ENCODE data around the gene RAP1GAP2.
"Not testable (repeated sequence)": the region's sequence is repeated elsewhere in the genome, so short reads cannot be mapped to it uniquely, and the experiment has no call there.

Gene RAP1GAP2

GRCh38 chr17:2980211-2980903 is 184.1 kb downstream of the RAP1GAP2 start:
- no peaks in the 10 kb centered on the region for H3K4me1 Mint-ChIP-seq
- DNase-seq: no peak
- H3K4me3 Mint-ChIP-seq: no peak overlapping the region
- peaks cover 16% of the 10 kb centered on the region for H3K36me3 Mint-ChIP-seq
- CTCF ChIA-PET: no interaction called here
- H3K9me3 Mint-ChIP-seq: no peaks in the 10 kb centered on the region
- H3K27me3 Mint-ChIP-seq: no peaks in the 10 kb centered on the region
- peak overlapping the region; percentile 11 for H3K27ac Mint-ChIP-seq

GRCh38 chr17:2980904-2981246 is 184.6 kb downstream of the RAP1GAP2 start:
- no peak for DNase-seq
- no peak overlapping the region for H3K27ac Mint-ChIP-seq
- CTCF ChIA-PET: no interaction called here
- no peak overlapping the region for H3K4me3 Mint-ChIP-seq
- no peaks in the 10 kb centered on the region for H3K27me3 Mint-ChIP-seq
- no peaks in the 10 kb centered on the region for H3K9me3 Mint-ChIP-seq
- no peaks in the 10 kb centered on the region for H3K4me1 Mint-ChIP-seq
- H3K36me3 Mint-ChIP-seq: peaks cover 18% of the 10 kb centered on the region

GRCh38 chr17:2981325-2981724 is 185.1 kb downstream of the RAP1GAP2 start:
- H3K4me3 Mint-ChIP-seq: no peak overlapping the region
- no peaks in the 10 kb centered on the region for H3K4me1 Mint-ChIP-seq
- H3K27ac Mint-ChIP-seq: no peak overlapping the region
- no peak for DNase-seq
- H3K27me3 Mint-ChIP-seq: no peaks in the 10 kb centered on the region
- CTCF ChIA-PET: no interaction called here
- H3K9me3 Mint-ChIP-seq: no peaks in the 10 kb centered on the region
- H3K36me3 Mint-ChIP-seq: peaks cover 18% of the 10 kb centered on the region

- no peaks in the 10 kb centered on the region for H3K27me3 Mint-ChIP-seq
- DNase-seq: no peak
- H3K9me3 Mint-ChIP-seq: no peaks in the 10 kb centered on the region
- CTCF ChIA-PET: no interaction called here
- no peak overlapping the region for H3K4me3 Mint-ChIP-seq
- peaks cover 21% of the 10 kb centered on the region for H3K36me3 Mint-ChIP-seq
- no peaks in the 10 kb centered on the region for H3K4me1 Mint-ChIP-seq
- H3K27ac Mint-ChIP-seq: no peak overlapping the region
Measured at GRCh38 chr17:2982854-2983253, 186.6 kb downstream of the RAP1GAP2 start.

GRCh38 chr17:2983255-2983654 is 187.0 kb downstream of the RAP1GAP2 start:
- DNase-seq: no peak
- H3K27ac Mint-ChIP-seq: no peak overlapping the region
- H3K4me3 Mint-ChIP-seq: no peak overlapping the region
- H3K9me3 Mint-ChIP-seq: no peaks in the 10 kb centered on the region
- peaks cover 21% of the 10 kb centered on the region for H3K36me3 Mint-ChIP-seq
- no peaks in the 10 kb centered on the region for H3K27me3 Mint-ChIP-seq
- CTCF ChIA-PET: interaction anchor here (0.8 kb wide), 1 partner anchor 201 kb away, joined by 3 read pairs; no protein-coding TSS in a partner anchor
- no peaks in the 10 kb centered on the region for H3K4me1 Mint-ChIP-seq

- no peak for DNase-seq
- CTCF ChIA-PET: no interaction called here
- Mint-ChIP-seq H3K4me1 (no peaks in the 10 kb centered on the region), H3K27me3 (no peaks in the 10 kb centered on the region), H3K9me3 (no peaks in the 10 kb centered on the region), H3K27ac (no peak overlapping the region), H3K4me3 (no peak overlapping the region), H3K36me3 (peaks cover 24% of the 10 kb centered on the region)
Measured at GRCh38 chr17:2985318-2985717, 189.1 kb downstream of the RAP1GAP2 start.

- Mint-ChIP-seq H3K4me3 (no peak overlapping the region), H3K4me1 (no peaks in the 10 kb centered on the region)
Measured at GRCh38 chr17:2986925-2987324, 190.7 kb downstream of the RAP1GAP2 start.

GRCh38 chr17:2989396-2989795 is 193.2 kb downstream of the RAP1GAP2 start:
- H3K27ac Mint-ChIP-seq, DNase-seq, CTCF ChIA-PET, H3K9me3 Mint-ChIP-seq, H3K4me1 Mint-ChIP-seq, H3K36me3 Mint-ChIP-seq, H3K4me3 Mint-ChIP-seq, H3K27me3 Mint-ChIP-seq: not testable (repeated sequence)

More at GRCh38 chr17:2986925-2987324, 190.7 kb downstream of the RAP1GAP2 start:
- no peaks in the 10 kb centered on the region for H3K27me3 Mint-ChIP-seq
- H3K27ac Mint-ChIP-seq: no peak overlapping the region
- CTCF ChIA-PET: no interaction called here
- DNase-seq: no peak
- no peaks in the 10 kb centered on the region for H3K9me3 Mint-ChIP-seq
- peaks cover 18% of the 10 kb centered on the region for H3K36me3 Mint-ChIP-seq

- H3K27me3 Mint-ChIP-seq: no peaks in the 10 kb centered on the region
- no peak overlapping the region for H3K4me3 Mint-ChIP-seq
- peaks cover 10% of the 10 kb centered on the region for H3K36me3 Mint-ChIP-seq
- H3K9me3 Mint-ChIP-seq: no peaks in the 10 kb centered on the region
- H3K27ac Mint-ChIP-seq: no peak overlapping the region
- no peaks in the 10 kb centered on the region for H3K4me1 Mint-ChIP-seq
- CTCF ChIA-PET: no interaction called here
- no peak for DNase-seq
Measured at GRCh38 chr17:2989855-2990254, 193.6 kb downstream of the RAP1GAP2 start.

- DNase-seq: no peak
- no peak overlapping the region for H3K27ac Mint-ChIP-seq
- H3K9me3 Mint-ChIP-seq: no peaks in the 10 kb centered on the region
- no peaks in the 10 kb centered on the region for H3K4me1 Mint-ChIP-seq
- no peaks in the 10 kb centered on the region for H3K27me3 Mint-ChIP-seq
- CTCF ChIA-PET: no interaction called here
- H3K4me3 Mint-ChIP-seq: no peak overlapping the region
- H3K36me3 Mint-ChIP-seq: peaks cover 8% of the 10 kb centered on the region
Measured at GRCh38 chr17:2990396-2990795, 194.2 kb downstream of the RAP1GAP2 start.

GRCh38 chr17:2991396-2992180 is 195.3 kb downstream of the RAP1GAP2 start:
- H3K27me3 Mint-ChIP-seq, CTCF ChIA-PET, H3K9me3 Mint-ChIP-seq, H3K27ac Mint-ChIP-seq, DNase-seq, H3K4me3 Mint-ChIP-seq, H3K36me3 Mint-ChIP-seq, H3K4me1 Mint-ChIP-seq: not testable (repeated sequence)

- H3K4me3 Mint-ChIP-seq: no peak overlapping the region
- H3K9me3 Mint-ChIP-seq: no peaks in the 10 kb centered on the region
- DNase-seq: no peak
- H3K36me3 Mint-ChIP-seq: peaks cover 8% of the 10 kb centered on the region
- no peaks in the 10 kb centered on the region for H3K27me3 Mint-ChIP-seq
- no peaks in the 10 kb centered on the region for H3K4me1 Mint-ChIP-seq
- CTCF ChIA-PET: no interaction called here
- H3K27ac Mint-ChIP-seq: no peak overlapping the region
Measured at GRCh38 chr17:2994441-2994840, 198.2 kb downstream of the RAP1GAP2 start.

- DNase-seq: no peak
- Mint-ChIP-seq H3K4me3 (no peak overlapping the region), H3K9me3 (no peaks in the 10 kb centered on the region), H3K4me1 (no peaks in the 10 kb centered on the region), H3K36me3 (peaks cover 5% of the 10 kb centered on the region), H3K27me3 (no peaks in the 10 kb centered on the region), H3K27ac (no peak overlapping the region)
- CTCF ChIA-PET: no interaction called here
Measured at GRCh38 chr17:2995377-2995776, 199.1 kb downstream of the RAP1GAP2 start.

GRCh38 chr17:2995886-2996809 is 199.9 kb downstream of the RAP1GAP2 start:
- CTCF ChIA-PET: no interaction called here
- DNase-seq: no peak
- H3K27ac Mint-ChIP-seq: no peak overlapping the region
- H3K4me3 Mint-ChIP-seq: no peak overlapping the region
- H3K4me1 Mint-ChIP-seq: no peaks in the 10 kb centered on the region
- H3K9me3 Mint-ChIP-seq: no peaks in the 10 kb centered on the region
- H3K36me3 Mint-ChIP-seq: peaks cover 5% of the 10 kb centered on the region
- no peaks in the 10 kb centered on the region for H3K27me3 Mint-ChIP-seq

Measured in activated naive CD4-positive, alpha-beta T cell treated with anti-CD3 and anti-CD28 coated beads, Interleukin-2, amount 10 ng/mL, durations not matched to agents 7 days and 5 days (primary cell).